GM11168 (cell line): ENCODE results near the gene CMTM7.

Experiments used
- in situ Hi-C: fragments of 300-500 bp; cut with MboI; formaldehyde crosslinking; loops from one replicate; pipeline ENCODE4 v1.12.0; 2022; ENCODE audit warnings: low sequenced_read_pairs; ENCODE audit not compliant: unreplicated experiment

CMTM7 gene

DNA sequence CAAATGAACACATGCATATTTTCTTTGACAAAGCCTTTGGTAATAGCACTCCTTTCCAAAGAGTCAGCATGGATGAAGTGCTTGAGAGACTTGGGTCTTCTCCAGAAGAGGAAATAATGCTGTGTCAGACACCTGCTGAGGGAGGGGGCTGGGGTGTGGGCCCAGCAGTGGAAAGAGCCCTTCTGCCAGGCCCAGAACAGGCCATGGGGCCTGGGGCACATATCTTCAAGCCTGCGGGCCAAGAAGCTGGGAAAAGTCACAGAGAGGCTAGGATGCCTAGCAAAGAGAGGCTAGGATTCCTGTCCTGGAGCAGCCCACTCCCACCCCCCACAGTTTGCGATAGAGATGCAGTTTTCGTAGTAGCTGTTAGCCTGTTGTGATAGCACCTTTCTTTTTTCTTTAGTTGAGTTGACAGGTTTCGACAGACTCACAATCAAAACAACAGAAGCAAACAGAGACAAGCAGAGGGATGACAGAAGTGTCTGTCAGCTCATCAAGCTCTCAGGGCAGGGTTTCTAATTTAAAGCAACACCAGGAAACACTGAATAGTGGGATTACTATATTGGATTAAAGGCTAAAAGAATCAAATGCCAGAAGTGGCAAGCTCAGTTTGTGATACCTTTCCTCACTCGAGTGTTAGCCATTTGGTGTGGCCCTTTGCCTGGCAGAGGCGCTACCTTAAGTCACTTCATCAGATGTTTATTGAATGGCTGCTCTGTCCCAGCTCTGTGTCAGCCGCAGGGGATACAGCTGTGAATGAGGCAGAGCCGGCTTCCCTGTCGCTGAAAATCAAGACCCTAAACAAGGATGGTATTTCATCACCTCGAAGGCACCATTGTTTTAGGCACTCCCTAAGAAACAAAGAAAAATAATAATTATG, 19.0 kb downstream of the CMTM7 start:
- in situ Hi-C loops = no loop called here

DNA sequence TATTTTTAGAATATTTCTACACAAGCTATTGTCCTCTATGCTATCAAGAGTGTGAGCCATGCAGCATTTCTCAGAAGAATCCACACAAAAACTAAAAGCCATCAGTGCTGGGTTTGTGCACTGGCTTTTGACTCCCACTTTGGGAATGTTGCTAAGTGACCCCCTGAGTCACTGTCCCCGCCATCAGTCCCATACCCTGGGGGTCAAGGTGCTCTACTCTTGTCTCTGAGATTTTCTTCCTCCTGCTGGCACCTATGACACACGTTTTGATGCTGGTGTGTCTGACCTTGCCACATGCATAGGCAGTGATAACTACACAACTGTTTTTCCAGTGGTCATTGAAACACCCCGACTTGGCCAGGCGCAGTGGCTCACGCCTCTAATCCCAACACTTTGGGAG, 19.8 kb downstream of the CMTM7 start:
- in situ Hi-C loops = no loop called here

DNA sequence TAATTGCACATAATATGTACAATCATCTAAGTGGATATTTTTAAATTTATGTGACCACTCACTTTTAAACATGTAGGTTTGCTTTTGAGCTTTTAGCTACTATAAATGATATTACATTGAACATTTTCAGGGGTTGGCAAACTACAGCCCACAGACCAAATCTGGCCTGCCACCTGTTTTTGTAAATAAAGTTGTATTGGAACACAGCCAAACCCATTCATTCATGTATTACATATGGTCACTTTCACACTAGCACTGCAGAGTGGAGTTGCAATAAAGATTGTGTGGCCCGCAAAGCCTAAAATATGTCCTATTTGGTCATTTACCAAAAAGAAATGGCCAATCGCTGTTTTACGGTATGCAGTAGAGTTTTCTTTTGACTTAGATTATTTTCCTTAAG, 21.2 kb downstream of the CMTM7 start:
- in situ Hi-C loops = no loop called here

DNA sequence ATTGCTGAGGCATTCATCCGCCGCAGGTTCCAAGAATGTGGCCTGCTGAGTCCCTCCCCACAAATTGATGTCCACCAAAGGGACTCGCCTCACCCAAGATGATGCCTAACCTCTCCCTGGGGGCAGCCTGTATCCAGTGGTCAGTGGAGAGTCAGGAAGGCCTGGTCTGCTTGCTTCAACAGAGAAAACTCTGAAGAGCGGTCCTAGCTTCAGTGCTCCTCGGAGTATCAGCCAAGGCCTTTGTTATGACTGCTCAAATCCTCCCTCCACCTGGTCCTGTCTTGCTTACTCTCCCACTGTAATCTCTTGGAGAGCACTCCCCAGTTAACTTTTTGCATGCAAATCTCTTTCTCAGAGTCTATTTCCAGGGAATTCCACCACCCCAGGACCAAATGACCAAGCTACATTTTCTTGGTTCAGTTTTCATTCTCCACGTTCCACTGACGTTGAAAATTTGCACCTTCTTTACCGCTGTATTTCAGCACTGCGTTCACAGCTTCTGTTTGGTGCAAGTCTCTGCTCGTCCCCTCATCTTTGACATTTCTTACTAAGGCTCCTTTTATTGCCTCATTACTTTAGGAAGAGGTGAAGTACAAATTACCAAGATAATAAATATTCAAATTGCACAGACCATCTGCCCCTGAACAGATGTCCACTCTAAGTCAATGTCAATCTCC, 22.3 kb downstream of the CMTM7 start:
- in situ Hi-C loops = no loop called here

DNA sequence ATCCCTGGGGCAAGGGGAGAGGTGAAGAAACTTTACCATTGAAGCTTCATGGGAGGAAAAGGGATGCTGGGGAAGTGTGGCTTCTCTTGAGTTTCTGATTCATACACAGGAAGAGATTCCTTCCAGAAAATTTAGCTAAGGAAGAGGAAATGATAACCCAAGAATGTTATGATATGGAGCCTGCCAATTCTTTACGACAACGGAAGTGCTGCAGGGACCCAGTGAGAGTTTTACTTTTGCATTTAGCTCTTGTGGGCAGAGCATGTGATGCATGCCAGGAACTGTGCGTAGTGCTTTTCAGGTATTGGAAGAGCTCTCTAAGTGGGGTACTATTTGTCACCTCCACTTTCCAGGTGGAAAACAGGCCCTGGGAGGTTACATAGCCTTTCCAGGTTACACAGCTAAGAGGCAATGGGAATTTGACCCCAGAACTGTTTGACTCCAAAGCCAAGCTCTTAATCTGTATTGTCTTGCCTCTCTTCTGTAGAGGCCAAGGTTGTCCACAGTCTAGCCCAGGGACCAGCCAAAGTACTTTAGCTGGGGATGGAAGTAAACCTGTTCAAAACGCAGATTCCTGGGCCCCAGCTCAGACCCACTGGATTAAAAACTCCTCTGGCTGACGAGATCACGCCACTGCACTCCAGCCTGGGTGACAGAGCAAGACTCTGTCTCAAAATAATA, 23.0 kb downstream of the CMTM7 start:
- in situ Hi-C loops = no loop called here

DNA sequence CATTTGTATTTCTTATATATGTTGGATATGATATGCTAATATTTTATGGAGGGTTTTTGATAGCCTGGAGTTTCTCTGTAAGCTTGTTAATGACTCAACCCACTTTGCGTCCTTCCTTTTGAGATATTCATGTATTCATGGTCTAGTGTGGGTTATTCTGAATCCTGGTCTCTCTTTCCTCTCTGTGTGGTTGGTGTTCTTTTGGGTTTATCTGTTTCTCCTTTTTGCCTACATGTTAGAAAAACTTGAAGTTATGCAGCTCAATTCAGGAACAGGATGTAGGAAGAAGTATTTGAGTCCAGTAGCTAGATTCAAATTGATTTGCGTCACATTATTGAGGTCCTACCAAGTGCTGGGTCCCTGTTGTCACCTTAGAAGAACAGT, 28.1 kb downstream of the CMTM7 start:
- in situ Hi-C loops = no loop called here

GRCh38 chr3:32420126-32421038, 28.7 kb downstream of the CMTM7 start:
- in situ Hi-C loops = no loop called here

GRCh38 chr3:32421185-32421584, 29.5 kb downstream of the CMTM7 start:
- in situ Hi-C loops = no loop called here

DNA sequence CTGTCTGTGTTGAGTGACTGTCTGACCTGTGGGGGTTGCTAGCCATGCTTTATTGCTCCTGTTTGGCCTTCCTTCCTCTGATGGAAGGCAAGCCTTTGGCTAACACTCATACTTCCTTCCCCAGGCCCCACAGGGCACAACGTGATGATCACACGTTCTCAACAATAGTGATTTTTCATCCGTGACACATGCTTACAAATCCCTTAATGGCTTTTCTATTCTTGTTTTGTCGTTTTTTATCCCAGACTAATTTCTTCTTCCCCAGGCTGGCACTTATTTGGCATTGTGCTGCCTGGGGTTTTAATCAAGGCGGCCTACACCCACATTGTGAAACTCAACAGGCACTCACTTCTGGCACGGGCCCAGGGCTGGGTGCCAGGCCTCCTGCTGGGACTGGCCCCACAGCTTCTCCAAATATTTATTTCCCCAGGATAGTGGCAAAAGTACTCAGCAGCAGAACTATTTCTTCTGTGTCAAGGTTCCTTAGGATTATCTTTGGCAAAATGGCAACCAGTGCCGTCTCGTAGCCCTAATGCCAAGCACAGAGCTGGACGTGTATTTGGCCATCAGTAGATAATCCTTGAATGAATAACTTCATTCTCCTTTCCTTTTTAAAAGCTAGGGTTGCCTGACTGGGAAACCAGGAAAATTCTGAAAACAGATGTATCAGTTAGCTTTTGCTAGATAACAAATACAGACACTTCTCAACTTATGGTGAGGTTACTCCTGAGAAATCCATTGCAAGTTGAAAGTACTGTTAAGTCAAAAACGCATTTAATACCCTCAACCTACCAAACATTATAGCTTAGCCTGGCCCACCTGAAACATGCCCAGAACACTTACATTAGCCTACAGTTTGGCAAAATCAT, 30.6 kb downstream of the CMTM7 start:
- in situ Hi-C loops = no loop called here

DNA sequence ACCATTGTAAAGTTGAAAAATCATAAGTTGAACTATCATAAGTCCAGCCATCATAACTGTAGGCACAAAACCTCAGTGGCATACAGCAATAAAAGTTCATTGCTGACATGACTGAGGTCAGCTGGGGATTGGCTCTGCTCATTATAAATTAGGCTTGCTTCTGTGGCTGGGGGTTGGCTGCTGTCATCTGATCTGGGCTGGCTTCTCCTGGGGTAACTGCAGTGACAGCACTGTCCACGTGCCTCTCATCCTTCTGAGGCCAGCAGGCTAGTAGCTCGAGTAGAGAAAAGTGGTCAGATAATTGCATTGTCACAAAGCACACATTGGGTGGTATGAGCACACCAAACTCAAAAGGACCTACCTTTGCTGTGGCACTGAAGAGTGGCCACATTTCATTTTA, 31.3 kb downstream of the CMTM7 start:
- in situ Hi-C loops = no loop called here

- in situ Hi-C loops = no loop called here
These were observed 31.9 kb downstream of the CMTM7 start for GRCh38 chr3:32423534-32423933.

GRCh38 chr3:32423956-32424557, 32.4 kb downstream of the CMTM7 start:
- in situ Hi-C loops = no loop called here

DNA sequence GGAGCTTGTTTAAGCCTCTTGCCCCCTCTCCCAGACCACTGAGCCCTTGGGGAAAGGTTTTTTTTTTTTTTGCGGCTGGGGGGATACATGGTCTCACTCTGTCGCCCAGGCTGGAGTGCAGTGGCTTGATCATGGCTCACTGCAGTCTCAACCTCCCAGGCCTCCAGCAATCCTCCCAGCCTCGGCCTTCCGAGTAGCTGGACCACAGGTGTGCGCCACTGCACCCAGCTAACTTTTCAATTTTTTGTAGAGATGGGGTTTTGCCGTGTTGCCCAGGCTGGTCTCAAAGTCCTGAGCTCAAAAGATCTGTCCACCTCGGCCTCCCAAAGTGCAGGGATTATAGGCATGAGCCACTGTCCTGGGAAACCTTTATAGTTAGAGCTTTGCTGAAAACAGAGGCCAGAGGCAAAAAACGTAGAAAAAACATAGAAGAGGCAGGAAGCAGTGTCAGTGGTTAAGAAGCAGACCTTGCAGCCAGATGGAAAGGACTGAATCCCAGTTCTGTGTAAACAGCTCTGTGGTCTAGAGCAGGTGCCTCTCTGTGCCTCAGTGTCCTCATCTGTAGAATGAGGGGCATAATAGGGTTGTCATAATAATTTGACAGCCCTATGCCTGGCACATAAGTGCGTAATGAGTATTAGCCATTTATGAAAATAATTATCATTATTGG, 33.1 kb downstream of the CMTM7 start:
- in situ Hi-C loops = no loop called here

- in situ Hi-C loops = no loop called here
These were observed 36.7 kb downstream of the CMTM7 start for GRCh38 chr3:32428092-32429068.

DNA sequence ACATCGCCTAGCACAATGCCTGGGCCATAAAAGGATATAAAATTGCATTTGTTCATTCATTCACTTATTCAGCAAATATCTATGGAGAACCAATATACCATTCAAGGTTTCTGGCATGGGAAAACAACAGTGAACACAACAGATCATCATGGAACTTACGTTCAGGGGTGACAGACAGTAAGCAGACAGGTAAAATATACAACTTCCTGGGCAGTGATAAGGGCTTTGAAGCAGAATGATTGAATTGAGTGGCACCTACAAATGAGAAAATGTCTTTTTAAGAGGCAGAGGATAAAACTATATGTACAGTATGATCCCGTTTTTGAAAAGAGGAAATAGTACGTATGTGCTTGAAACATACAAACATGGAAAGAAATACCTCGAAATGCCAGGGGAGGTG, 39.2 kb downstream of the CMTM7 start:
- in situ Hi-C loops = no loop called here

DNA sequence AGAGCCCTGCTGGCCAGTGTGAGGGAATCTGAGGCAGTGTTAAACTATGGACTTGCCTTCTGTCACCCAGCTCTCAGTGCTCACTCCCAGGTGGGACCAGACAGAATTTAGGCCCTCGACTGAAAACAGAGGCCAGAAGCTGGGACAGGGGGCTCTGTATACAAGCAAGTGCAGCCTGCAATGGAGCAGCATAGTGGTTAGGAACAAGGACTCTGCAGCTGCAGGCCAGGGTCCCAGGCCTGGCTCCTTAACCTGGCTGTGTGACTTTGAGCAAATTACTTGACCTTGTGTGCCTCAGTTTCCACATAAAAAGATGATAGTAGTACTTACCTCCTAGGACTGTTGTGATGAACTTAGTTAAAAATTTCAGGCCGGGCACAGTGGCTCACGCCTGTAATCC, 39.8 kb downstream of the CMTM7 start:
- in situ Hi-C loops = no loop called here

- in situ Hi-C loops = no loop called here
These were observed 40.5 kb downstream of the CMTM7 start for GRCh38 chr3:32432045-32432710.
